Amygdala (tissue), 56 donors: Measurements from ENCODE around the gene MXRA7.

Experiments used
- DNase-seq, 56 donors: peaks; one replicate each; lab custom pipeline; 2025; lab: John Stamatoyannopoulos, UW

MXRA7 gene

DNA sequence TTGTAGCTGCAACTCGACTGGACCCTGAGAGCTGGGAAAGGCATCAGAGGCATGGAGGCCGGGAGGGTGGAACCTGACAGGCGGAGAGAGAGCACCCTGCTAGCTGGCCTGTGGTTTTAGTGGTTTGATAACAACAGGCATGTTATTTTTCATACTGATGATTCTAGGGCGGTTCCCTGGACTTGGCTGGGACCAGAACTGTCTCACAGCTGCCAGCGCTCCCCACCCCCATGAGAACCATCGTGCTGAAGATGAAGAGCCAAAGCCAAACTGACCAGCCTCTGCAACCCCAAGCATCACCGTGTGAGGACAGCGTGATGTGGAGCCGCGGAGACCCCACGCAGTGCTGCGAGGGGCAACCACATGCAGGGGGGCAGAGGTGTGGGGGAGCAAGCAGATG is 28.5 kb downstream of the MXRA7 start:
- no peak for DNase-seq

DNA sequence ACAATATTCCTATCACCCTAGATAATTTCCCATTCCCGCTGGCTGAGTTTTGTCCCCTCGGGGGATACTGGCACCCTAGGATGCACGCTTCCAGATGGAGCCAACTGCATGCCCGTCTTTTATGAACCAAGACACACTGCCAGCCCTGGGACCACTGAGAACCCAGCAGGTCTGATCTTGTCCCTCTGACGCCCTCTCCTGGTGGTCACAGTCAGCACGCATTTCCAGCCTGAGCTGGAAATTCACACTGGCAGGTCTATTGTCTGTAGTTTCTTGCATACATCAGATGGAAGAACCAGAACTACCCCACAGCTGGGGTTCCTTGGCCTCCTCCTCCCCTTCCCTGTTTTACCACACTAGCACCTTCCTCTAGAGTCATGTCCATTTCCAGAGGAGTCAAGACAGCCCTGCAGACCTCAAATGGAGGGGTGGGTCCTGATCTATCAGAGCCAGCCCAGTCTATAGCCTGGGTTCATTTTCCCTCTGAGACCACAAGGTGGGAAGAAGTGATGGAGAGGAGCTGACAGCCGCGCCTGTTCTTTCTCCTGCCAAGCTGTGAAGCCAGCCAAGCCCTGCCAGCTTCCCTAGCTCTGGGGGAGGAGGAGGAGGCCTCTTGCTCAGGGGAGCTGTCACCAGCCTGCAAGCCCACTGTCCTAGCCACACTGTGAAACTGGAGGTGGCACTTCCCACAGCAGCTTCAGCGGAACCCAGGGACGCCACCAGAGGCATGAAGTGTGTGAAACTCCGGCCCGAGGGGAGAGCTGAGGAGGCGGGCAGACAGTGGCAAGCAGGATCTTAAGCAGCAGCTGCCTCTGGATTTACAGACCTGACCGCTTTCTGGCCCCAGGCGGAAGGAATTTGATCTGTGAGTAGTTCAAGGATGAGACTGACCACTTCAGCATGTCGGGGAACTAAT is 29.3 kb downstream of the MXRA7 start:
- DNase-seq, result peak in 41 of 56 donors; percentile 12 to 78 (median 48)

DNA sequence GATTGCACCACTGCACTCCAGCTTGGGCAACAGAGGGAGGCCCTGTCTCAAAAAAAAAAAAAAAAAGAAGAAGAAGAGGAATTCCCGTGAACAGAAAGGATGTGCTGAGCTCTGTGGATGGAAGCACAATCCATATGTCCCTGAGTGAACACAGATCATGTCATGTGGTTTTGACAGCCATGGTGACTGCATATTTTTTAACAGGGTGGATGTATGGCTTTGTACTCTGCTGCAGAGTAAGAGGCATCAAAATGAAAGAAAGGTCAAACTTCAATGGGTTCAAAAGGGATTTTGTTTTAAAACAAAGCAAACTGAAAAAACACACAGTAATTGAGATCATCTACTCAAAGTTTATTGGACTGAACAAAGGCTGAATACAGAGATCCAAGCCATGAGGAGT is 31.5 kb downstream of the MXRA7 start:
- no peak for DNase-seq

DNA sequence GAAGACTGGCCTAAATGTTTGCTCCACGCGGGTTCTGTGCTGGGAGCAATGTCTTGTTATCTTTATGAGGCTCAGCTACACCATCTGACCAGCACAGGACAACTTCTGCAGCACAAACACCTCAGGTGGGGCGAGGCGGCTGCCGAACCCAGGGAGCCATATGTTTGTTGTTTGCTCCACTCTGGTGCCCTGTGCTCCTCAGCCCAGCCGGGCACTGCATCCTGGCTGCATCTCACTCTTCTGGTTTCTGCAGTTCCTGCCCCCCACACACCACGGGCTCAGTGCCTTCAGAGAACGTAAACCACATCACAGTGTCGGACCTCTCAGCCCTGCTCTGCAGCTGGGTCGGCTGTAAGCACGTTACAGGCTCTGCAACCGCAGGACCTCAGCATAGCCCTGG is 32.4 kb downstream of the MXRA7 start:
- no peak for DNase-seq

DNA sequence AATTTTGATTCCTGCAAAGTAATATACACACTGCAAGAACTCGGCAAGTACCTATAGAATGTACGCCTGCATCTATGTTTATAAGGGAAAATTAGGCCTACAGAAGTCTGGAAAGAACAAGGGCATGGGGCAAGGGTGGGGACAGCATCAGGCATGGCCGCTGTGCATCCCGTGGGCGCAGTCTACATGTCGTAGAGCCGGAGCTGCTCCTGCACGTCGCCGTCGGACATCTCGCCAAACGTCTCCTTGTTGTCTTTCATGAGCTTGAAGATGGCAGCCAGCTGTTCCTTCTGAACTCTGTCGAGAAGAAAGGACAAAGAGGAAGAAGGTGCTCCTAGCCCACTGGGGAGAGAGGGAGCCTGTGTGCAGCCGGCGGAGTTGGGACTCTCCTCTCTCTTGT is 33.4 kb downstream of the MXRA7 start:
- DNase-seq, result no peak

DNA sequence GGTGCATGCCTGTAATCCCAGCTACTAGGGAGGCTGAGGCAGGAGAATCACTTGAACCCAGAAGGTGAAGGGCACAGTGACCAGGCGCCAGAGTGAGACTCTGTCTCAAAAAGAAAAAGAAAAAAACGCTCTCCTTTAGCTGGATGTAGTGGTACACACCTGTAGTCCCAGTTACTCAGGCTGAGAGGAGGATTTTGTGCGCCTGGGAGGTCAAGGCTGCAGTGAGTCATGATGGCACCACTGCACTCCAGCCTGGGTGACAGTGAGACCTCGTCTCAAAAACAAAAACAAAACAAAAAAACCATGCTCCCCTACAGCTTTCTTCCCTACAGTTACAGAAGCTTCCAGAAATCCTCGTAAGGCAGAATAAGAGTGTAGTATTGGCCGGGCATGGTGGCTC is 34.1 kb downstream of the MXRA7 start:
- DNase-seq, result no peak

DNA sequence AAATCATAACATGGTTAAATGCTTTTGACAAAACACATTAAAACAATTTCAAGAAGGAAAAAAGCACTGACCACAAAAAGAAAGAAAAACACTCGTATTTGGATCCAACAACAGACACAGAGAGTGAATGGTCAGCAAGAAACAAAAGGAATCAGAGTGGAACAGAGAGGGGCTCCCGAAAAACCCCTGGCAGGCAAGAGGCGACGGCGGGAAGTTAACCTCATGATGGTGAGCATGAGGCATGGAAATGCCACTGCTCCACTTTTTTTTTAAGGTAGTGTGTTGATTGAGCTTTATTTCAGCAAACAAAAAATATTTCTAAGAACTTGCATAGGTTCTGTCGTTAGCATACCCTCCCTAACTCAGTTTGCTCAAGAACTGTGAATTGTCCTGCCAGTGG is 35.1 kb downstream of the MXRA7 start:
- no peak for DNase-seq

DNA sequence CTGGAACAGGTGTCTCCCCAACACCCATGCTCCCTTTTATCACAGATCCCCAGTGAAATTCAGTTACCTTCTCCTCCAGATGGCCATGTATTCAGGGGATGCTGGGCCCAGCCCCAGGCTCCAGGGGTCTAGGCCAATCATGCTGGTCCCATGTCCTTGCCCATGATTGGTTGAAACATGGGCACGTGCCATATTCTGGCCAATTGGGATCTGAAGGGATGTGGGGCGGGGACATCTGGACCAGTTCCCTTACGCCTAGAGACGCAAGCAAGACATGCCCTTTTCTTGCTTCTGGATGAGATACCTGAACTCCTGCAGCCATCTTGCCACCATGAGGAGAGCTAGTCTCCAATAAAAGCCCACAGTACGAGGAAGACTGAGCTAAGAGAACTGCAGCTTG is 36.2 kb downstream of the MXRA7 start:
- no peak for DNase-seq

DNA sequence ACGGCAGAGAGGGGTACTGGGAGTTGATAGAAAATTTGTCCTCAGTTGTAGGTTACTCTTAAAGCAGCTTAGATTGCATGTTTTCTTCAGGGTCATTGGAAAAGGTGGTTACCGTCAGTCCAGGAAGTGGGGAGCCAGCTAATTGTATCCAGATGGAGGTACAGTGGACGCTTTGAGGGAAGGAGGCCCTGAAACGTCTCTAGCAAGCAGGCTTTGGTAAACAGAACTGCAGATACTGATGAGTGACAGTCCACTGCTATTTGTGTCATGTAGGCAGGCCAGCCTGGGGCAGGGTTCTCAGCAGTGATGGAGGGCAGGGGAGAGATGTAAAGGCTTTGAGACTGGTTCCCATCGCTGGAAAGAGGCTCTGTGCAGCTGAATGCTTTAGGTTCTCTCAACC is 37.0 kb downstream of the MXRA7 start:
- DNase-seq, result no peak

DNA sequence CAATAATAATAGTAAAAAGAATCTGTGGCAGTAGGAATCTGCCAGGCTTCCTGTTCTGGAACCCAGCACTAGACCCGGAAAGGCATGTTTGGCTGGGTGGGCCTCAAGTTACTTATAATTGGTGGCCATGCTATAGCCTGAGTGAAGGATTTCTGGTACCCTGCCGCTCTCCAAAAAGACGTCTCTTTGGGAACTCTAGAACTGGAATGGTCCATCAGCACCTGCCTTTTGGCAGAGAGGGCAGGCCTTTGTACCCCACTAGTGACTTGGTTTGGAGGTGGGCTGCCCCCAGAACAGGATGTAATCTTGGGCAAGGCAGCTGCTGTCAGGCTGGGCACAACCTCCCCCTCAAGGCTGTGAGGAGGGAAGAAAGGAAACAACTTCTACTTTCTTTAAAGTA is 37.9 kb downstream of the MXRA7 start:
- no peak for DNase-seq

DNA sequence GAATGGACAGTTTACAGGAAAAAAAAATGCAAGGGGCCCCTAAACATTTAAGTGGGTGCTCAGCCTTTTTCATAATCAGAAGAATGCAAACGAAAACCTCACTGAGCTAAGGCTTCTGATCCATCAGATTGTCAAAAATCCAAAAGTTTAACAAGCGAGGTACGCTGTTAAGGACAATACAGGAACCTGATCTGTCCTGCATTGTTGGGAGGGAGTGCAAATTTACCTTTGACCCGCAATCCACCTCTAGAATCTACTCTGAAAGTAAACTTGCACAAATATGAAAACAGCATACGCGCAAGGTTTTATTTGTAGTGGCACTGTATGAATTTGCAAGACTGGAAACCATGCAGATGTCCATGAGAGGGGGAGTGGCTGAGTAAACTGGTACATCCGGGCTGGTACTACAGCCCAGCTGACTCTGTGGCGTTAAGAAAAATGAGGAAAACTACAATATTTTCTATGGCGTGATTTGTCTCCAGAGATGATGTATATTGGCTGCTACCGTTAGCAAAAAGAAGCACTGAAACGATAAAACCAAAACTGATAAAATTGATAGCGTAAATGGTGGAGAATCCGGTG is 38.4 kb downstream of the MXRA7 start:
- no peak for DNase-seq

DNA sequence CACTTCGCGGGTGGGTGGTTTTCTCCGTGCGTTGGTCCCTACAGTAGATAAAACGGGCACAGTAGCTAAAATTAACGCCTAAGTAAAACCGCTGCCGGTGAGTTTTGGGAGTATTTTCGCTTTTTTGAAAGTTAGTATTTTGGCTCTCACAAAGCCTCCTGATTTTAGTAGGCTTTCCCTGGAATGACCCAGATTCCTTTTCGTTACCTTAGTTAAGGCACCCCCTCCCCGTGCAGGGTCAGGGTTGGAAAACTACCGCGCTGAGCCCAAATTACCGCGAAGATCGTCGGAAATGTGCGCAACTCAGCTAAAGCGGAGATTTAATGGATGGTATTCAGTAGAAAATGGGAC is 38.9 kb downstream of the MXRA7 start:
- DNase-seq, result no peak

DNA sequence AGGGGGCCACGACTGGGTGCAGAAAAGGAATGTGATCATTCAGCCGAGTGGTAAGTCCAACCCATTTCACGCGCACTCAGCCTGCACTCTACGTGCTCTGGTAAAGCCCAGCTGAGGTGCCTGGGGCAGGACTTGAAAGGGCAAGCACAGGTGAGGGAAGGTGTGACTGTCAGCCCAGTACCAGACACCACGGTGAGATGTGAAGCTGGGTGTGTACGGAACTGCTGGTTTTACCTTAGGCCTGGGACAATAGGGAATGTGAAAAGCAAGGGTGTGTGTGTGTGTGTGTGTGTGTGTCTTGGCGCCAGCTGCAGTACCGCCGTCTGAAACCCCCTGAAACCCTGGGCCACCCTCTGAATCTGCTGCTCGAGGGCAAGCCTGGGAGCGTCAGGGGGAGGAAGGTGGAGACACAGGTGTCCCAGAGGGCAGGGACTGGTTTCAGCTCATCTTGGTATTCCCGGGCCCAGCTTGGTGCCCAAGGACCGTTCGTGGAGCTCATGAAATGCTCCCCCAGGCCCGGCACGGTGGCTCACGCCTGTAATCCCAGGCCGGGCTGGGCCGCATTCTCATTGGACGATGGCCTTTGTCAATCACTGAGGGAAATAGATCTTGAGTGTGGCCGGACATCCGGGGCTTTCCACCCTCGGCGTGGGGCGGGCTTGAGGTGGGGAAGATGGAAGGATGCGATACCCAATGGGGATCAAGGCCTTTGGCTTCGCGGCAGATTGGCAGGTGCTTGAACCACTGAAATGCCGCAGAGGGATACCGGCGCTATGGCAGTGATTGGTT is 39.4 kb downstream of the MXRA7 start:
- peak; percentile 86 to 100 (median 99) for DNase-seq

DNA sequence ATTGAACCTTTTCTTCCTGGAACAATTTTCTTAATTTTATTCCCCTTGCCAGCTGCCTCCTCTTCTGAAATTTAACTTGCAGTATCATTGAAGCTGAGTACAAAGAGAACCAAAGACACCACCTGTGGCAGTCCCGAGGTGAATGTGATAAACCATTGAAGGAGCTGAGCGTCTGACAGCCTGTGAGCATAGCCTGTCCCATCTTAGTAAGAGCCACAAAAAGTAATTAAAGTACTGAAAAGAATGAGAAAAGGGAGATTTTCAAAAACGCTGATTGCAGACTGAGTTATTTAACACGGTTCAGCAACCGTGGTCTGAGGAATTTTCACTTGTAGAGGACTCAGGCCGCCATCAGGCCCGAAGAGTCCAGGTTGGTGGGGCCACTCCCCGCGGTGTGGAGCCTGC is 40.0 kb downstream of the MXRA7 start:
- no peak for DNase-seq

DNA sequence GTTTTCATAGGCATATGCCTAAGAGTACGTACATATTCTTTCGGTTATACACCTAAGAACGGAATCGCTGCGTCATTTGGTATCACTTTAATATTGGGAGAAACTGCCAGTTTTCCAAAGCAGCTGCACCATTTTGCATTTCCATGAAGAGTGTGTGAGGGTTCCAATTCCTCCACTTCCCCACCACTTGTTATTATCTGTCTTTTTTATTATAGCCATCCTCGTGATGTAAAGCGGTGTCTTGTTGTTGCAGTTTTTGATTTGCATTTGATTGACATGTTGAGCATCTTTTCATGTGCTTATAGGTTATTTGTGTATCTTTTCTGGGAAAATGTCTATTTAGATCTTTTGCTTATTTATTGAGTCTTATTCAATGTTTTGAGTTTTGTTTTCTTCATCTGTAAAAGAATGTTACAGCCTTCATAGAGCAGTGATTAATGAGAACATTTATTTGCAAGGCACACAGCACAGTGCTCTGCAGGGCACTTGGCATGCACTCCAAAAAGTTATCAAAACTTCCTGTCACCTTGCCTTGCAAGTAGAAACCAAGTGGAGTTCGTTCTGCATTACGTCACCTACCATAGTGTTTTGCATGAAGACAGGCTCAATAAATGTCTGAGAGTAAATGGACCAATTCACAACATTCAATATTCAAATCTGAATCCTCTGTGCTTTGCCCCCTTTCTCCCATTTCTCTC is 40.6 kb downstream of the MXRA7 start:
- DNase-seq, result no peak

DNA sequence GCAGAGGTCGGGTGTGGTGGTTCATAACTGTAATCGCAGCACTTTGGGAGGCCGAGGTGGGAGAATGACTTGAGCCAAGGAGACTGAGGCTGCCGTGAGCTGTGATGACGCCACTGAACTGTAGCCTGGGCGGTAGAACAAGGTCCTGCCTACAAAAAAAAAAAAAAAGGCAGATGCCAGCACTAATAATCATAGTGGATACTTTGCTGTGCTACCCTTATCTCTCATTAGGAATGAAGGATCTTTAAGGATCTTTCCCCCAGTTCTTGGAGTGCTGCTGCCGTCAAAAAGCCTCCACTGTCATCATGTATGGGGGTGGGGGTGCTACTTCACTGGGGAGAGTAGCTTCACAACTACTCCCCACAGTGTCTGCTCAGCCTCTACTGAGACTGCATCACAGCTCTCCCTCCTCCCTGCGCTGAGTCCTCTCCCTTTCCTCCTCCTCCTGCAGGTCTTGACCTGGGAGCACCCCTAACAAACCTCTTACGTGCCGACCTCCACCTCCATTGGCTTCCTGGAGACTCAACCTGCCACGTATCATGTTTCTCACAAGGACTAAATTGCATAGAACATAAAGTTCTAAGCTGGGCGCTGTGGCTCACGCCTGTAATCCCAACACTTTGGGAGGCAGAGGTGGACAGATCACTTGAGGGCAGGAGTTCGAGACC is 42.8 kb downstream of the MXRA7 start:
- no peak for DNase-seq

DNA sequence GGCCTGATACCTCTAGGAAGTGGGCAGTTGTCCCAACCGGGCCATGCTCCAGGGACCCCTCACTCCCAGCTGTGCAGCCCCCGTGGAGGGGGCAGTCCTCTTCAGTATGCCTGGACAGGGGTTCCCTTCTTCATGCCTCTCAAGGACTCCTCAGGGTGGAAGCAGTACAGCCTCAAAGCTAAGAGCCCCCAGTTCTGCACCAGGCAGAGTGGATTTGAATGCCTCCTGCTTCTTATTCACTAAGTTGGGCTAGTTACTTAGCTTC is 43.3 kb downstream of the MXRA7 start:
- DNase-seq, result no peak

DNA sequence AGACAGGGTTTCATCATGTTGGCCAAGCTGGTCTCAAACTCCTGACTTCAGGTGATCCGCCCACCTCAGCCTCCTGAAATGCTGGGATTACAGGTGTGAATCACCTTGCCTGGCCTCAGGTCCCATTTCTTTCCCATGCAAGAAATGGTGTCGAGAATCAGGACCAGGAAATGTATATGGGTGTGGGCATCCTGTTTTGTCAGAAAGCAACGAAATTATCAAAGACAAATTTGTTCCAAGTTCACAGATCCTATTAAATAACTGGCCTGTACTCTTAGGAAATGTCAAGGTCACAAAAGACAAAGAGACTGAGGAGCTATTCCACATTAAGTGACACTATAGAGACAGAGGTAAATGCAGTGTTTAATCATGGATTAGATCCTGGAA is 50.1 kb downstream of the MXRA7 start:
- no peak for DNase-seq

DNA sequence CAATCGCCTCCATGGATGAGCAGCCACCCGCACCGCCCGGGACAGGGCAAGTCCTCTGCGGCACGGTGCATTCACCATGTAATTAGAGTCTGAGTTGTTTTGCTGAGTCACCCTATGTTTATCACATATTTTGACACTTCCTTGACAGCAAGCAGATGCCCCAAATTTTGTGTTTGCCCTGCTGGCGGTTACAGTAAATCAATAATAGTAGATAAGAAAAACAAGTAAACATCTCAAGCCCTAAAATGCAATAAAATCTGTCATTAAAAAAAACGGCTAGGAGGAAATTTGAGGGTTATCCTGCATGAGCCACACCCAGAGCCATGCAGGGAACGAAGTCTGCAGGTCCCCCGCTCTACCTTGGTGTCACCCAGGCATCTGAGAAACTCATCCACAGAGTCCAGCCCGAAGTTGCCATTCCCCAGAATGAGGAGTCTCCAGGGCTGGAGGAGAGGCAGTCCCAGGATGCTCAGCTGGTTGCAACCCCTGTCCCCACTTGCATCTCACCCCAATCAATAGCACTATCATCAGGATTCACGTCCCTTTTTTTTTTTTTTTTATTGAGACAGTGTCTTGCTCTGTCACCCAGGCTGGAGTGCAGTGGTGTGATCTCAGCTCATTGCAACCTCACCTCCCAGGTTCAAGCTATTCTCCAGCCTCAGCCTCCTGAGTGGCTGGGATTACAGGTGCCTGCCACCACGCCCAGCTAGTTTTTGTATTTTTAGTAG is 50.7 kb downstream of the MXRA7 start:
- no peak for DNase-seq

DNA sequence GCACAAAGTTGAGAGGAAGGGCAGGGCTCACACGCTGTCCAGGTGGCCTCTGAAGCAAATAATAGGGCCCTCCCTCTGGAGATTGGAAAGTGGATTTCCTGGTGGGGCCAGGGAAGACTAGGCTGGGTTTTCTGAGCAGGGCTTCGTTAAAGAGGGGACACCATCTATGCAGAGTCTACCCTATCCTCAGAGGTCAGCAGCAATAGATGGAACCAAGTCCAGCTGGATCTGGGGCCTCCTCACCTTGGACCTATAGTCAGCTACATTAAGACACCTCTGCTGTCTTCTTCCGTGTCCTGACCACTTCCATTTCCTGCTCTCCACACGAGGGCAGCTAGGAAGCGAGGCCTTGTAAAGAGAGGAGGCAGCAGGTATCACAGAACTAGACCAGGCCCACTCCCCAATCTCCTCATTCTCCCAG is 52.5 kb downstream of the MXRA7 start:
- DNase-seq, result no peak
